NCI-H69 (cell line): ENCODE data around the gene COMMD4.
"Not testable (repeated sequence)": the region's sequence is repeated elsewhere in the genome, so short reads cannot be mapped to it uniquely, and the experiment has no call there.

Source experiments
- DNase-seq: peaks from one replicate; lab custom pipeline; 2025; lab: John Stamatoyannopoulos, UW

The COMMD4 gene

DNA sequence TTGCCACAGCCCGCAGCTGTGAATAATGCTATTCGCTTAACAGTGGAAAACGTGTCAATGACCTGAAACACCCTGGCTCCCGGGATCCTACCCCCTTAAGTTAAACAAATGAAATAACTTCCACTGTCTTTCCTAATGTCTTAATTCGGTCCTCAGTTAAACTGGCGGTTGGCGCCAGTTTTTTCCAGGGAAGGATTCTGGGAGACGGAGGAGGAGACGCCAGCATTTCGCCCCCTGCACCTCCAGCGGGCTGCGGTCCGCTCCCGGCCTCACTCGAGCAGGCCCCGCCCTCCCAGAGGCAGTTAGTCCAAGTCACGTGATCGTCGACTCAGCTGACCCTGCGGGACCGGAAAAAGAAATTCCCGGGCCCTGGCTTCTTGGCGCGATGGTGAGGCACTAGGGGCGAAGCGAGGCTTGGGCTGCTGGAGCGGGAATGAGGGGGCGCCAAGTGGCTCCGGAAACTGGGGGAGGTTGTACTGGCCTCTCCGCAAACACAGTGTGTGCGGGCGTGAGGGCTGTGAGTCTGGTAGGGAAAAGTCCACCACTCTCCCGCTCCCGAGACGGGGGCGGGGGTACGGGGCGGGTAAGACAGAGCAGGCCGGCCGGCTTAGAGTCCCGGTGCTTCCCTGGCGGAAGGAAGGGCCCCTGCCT is at the start of gene COMMD4:
TSS of gene COMMD4 (plus strand) at position 359 of the 651 bp plus-strand sequence. CDS start at position 386, 27 bp downstream.
- peak; percentile 94 for DNase-seq

DNA sequence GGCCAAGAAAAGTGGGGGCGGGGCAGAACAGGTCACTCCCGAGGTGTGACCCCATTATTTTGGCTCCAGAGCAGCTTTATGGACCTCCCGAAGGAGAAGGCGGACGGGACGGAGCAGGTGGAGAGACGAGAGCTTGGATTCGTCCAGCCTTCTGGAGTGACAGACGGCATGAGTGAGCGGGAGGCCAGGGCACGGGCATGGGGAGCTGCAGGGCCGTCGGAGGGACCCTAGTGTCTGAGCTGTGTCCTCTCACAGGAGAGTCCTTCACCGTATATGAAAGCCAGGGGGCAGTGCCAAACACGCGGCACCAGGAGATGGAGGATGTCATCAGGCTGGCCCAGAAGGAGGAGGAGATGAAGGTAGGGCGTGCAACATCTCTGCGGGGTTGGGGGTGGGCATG is 42.2 kb upstream of the COMMD4 start:
- not testable (repeated sequence) for DNase-seq

DNA sequence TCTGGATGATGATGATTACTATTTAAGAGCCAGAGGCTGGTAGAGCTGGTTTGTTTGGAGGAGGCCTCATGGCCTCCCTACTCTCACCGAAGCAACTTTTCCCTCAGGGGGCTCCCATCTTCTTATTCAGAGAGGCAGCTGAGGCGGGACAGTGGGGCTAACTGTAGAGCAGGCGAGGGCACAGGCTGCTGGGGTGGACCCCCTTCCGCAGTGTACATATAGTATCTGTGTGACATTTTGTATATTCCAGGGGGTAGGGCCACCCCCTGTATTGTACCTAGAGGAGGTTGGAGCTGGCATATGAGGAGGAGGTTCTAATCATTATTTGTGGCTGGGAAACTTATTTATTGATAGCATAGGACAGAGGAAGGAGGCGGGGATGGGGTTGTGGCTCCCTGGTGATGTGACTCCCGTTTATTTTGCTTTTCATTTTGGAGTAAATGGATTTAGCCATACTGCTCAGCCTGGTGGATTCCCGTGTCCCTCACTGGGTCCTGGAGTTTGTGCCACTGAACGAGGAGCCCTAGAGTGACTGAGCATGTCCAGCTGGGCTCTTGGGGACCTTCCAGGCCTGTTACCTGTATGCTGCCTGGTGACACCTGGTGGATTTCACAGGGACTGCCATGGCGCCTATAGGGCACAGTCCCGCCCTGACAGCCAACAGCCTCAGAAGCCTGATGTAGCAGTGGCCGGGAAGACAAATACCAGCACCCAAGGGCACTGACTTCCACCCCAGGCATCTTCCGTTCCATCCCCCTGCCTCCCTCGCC is 37.1 kb upstream of the COMMD4 start:
- DNase-seq = not testable (repeated sequence)

DNA sequence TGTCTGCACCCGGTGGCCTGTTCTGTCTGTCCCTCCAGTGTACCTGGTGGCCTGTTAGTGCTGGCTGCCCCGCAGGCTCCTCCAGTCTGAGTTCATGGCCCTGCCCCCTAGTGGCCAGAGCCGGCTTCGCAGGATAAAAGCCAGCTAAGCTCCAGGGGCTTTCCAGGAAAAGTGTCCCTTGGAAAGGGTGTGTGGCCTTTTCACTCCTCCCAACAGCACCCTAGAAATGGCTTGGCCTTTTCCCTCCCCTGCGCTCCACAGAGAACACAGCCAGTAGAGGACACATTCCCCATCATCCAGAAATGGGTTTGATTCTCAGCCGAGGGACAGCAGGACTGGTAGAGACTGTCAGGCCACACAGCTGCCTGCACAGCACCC is 36.6 kb upstream of the COMMD4 start:
- DNase-seq = not testable (repeated sequence)

- DNase-seq = not testable (repeated sequence)
Measured at GRCh38 chr15:75300026-75300425, 35.8 kb upstream of the COMMD4 start.

GRCh38 chr15:75302318-75302717 is 33.5 kb upstream of the COMMD4 start:
- no peak for DNase-seq

GRCh38 chr15:75302753-75303152 is 33.1 kb upstream of the COMMD4 start:
- DNase-seq = not testable (repeated sequence)

GRCh38 chr15:75306188-75306587 is 29.7 kb upstream of the COMMD4 start:
- DNase-seq = no peak

- peak; percentile 61 for DNase-seq
Measured at GRCh38 chr15:75307778-75308390, 28.0 kb upstream of the COMMD4 start.

- DNase-seq = no peak
Measured at GRCh38 chr15:75309711-75310110, 26.2 kb upstream of the COMMD4 start.

GRCh38 chr15:75312548-75312947 is 23.3 kb upstream of the COMMD4 start:
- DNase-seq = not testable (repeated sequence)

DNA sequence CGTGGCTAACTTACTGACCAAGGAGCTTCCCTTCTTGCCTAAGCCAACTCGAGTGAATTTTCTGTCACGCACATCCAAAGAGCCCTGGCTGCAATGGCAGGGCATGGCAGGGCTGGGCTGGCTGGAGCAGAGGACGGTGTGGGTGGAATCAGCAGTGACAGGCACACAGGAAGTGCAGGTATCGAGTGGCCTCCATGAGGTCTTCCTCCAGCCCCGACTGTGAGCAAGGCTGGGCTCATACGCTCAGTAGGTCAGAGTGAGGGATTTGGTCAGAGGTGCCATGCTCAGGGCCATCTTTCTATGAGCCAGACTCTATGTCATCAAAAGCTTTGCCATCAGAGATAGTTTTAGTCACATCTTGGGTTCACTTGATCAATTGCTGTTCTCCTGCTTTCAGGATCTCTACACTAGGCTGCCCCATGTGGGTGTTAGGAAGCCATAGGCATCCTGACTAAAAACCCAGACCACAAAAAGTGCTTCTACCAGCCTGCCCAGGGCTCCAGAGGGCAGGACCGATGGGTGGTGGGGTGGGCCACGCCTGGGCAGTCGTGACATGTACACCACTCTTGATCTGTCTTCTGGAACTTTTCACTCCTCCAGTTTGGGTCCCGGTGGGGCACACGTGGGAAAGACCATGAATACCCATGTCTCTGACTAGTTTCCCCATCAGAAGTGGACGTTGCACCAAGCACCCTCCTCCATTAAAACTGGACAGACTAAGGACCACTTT is 22.6 kb upstream of the COMMD4 start:
- DNase-seq = no peak

DNA sequence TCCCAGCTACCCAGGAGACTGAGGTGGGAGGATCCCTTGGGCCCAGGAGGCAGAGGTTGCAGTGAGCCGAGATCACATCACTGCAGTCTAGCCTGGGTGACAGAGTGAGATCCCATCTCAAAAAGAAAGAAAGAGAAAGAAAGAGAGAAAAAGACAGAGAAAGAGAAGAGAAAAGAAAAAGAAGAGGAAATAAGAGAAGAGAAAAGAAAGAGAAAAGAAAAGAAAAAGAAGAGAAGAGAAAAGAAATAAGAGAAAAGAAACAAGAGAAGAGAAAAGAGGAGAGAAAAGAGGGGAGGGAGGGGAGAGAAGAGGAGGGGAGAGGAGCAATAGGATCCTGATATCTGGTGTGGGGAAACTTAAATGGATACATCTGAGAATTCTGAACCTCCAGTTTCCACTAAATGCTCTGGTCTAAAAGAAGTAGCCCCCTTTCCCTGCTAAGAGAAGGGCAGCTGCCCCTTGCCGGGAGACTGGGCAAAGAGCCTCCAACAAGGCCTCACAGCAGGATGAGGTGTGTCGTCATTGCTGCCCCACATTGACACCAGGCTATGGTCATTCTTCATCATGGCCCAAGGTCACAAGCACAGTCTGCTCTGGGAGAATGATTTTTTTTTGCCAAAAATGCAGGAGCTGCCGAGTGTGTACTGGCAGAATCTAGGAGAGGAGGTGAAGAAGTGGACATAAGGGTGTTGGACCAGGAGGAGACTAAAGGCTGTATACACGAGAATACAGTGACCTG is 21.1 kb upstream of the COMMD4 start:
- no peak for DNase-seq

GRCh38 chr15:75319231-75319897 is 16.5 kb upstream of the COMMD4 start:
- not testable (repeated sequence) for DNase-seq

DNA sequence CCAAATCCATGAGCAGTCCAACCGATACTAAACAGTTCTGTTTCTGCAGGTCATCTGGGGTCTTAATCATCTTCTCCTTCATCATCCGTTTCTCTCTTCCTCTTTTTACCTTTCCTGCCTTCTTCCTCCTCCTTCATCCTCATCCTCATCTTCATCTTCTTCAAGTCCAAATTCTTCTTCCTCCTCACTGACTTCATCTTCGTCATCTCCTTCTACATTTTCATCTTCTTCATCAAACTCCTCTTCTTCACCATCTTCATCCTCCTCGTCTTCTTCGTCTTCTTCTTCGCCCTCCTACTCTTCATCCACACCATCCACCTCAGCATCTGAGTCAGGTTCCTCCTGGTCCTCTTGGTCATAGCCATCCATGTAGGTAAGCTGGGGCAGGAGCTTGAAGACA is 14.2 kb upstream of the COMMD4 start:
- DNase-seq = no peak

- DNase-seq = no peak
Measured at GRCh38 chr15:75325922-75326321, 9.9 kb upstream of the COMMD4 start.

DNA sequence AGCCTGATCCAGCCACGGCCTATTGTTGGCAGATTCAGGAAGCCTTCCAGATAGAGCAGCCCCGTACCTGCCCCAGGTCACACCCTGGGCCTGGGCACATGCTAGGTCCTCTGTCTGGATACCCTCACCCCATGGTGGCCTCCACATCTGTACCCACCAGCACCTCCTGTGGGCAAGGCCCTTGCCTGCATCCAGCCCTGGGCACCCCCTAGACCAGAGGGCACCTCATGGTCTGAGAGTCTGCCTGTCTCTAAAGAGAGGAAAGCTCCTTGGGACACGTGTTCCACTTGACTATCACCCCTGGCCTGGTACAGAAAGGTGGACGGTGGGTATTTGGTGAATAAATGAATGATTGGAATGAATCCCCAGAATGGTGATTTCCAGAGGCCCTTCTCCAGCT is 8.9 kb upstream of the COMMD4 start:
- no peak for DNase-seq

DNA sequence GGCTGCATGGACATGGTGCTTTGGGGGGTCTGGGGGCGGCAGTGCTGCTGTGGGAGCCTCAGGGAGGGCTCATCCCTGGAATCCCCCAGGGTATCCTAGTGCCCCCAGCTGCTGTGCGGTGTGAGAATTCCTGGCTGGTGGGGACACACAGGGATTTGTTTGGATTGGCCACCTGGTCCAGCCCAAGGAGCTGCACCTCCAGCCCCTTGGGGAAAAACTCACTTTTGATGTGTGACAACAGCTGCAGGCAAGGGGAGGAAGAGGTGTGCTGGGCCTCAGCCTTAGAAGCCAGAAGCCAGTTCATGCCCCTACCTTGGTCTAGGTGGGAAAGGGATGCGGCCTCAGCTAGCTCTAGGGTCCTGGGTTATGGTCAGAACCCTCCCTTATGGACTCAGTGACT is 8.4 kb upstream of the COMMD4 start:
- DNase-seq = no peak

DNA sequence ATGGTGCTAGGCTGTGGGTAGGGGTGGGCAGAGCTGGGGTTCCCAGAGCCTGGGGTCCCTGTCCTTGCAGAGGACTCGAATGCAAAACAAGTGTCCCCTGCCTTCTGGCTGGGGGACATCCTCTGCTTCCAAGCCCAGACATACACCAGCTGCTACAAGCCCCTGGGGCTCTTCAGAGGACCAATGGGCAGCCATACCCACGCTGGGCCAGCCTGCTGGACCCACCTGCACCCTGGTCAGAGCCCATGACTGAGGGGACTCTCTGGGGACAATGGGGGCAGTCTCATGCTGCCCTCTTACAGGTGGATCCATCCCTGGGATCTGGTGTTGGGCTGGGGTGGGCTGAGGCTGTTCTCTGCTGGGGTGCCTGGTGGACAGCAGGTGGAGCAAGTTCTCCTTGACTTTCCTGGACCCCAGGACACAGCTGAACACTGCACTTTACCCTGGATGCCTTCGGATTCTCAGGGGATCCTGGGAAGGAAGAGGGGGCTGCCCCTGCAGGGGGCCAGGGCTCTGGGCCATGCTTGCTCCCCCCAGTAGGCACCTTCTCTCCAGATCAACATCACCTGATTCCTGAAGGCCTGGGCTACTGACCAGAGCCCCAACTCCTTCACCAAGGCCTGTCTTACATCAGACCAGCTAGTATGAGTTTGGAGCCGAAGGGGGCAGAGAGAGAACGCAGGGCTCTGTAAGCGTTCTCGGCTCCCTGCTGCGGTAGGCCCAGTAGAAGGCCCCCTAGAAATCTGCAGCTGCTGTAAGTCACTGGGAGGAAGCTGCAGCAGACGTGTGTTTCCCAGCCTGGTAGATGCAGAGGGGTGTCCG is 7.2 kb upstream of the COMMD4 start:
- no peak for DNase-seq

GRCh38 chr15:75329571-75329970 is 6.3 kb upstream of the COMMD4 start:
- DNase-seq = no peak
